Loucy (cell line): ENCODE results near the gene IL10RA.

Experiments
- H2AFZ ChIP-seq: fragments of 200-600 bp; sonication (generic); 2 replicates; pipeline ENCODE4 v1.6.0; 2016; ENCODE audit warnings: antibody characterized with exemption, mild to moderate bottlenecking, low read length, moderate library complexity
- H3F3A ChIP-seq: fragments of 200-600 bp; 2 replicates; pipeline ENCODE4 v1.6.0; 2016; ENCODE audit warnings: antibody characterized with exemption, low read depth, mild to moderate bottlenecking
- H3K27me3 ChIP-seq: fragments of 200-600 bp; sonication (generic); 2 replicates; pipeline ENCODE4 v1.6.1; 2014; ENCODE audit warnings: low read length, mild to moderate bottlenecking; ENCODE audit not compliant: insufficient read depth, poor library complexity, severe bottlenecking
- H3K36me3 ChIP-seq: fragments of 200-600 bp; sonication (generic); 2 replicates; pipeline ENCODE4 v1.6.1; 2016; ENCODE audit warnings: low read length; ENCODE audit not compliant: insufficient read depth
- H3K4me1 ChIP-seq: fragments of 200-600 bp; sonication (generic); 2 replicates; pipeline ENCODE4 v1.5.1; 2014; ENCODE audit warnings: low read length, mild to moderate bottlenecking; ENCODE audit not compliant: insufficient read depth, poor library complexity, severe bottlenecking
- H3K4me2 ChIP-seq: fragments of 200-600 bp; sonication (generic); 2 replicates; pipeline ENCODE4 v1.6.0; 2014; ENCODE audit warnings: antibody characterized with exemption, low read length, low read depth, mild to moderate bottlenecking; ENCODE audit not compliant: poor library complexity, severe bottlenecking
- H3K4me3 ChIP-seq: fragments of 200-600 bp; sonication (generic); 2 replicates; pipeline ENCODE4 v1.5.1; 2014; ENCODE audit warnings: low read length, mild to moderate bottlenecking, mixed read lengths; ENCODE audit not compliant: poor library complexity, severe bottlenecking
- H3K79me2 ChIP-seq: fragments of 200-600 bp; sonication (generic); 2 replicates; pipeline ENCODE4 v1.6.1; 2014; ENCODE audit warnings: low read length; ENCODE audit not compliant: insufficient read depth
- H3K9ac ChIP-seq: fragments of 200-600 bp; sonication (generic); 2 replicates; pipeline ENCODE4 v1.6.0; 2014; ENCODE audit warnings: mild to moderate bottlenecking, low read depth, low read length, moderate library complexity; ENCODE audit not compliant: poor library complexity, severe bottlenecking
- H3K9me2 ChIP-seq: fragments of 200-600 bp; sonication (generic); replicated peaks from 2 replicates; pipeline ENCODE4 v1.6.1; 2016; ENCODE audit warnings: low read depth, low read length, mixed read lengths
- H3K9me3 ChIP-seq: fragments of 200-600 bp; sonication (generic); 2 replicates; pipeline ENCODE4 v1.6.1; 2014; ENCODE audit warnings: mild to moderate bottlenecking, antibody characterized with exemption, low read length, low read depth; ENCODE audit not compliant: insufficient read depth
- H4K20me1 ChIP-seq: fragments of 200-600 bp; sonication (generic); 2 replicates; pipeline ENCODE4 v1.6.0; 2014; ENCODE audit warnings: antibody characterized with exemption, low read length, mild to moderate bottlenecking; ENCODE audit not compliant: insufficient read depth, poor library complexity, severe bottlenecking
- CTCF ChIP-seq: fragments of 200-600 bp; sonication (generic); conservative IDR thresholded peaks from 2 replicates; pipeline ENCODE4 v1.5.1; 2014; ENCODE audit warnings: mild to moderate bottlenecking, antibody characterized with exemption, low read length
- EZH2phosphoT487 ChIP-seq: fragments of 200-600 bp; IDR thresholded peaks from 2 replicates; pipeline ENCODE4 v1.6.1; 2018; ENCODE audit warnings: antibody characterized with exemption, mild to moderate bottlenecking, moderate library complexity, borderline replicate concordance

The IL10RA gene

GRCh38 chr11:117960406-117960805 is 25.8 kb upstream of the IL10RA start:
- Histone ChIP-seq H3K4me2 (no peak overlapping the region), H3K4me3 (no peak overlapping the region), H4K20me1 (no peaks in the 10 kb centered on the region), H3K79me2 (no peaks in the 10 kb centered on the region), H3K9me2 (no peaks in the 10 kb centered on the region), H2AFZ (peak overlapping the region; percentile 85), H3K9me3 (peaks cover 3% of the 10 kb centered on the region; the same call in 1 of the 2 replicates), H3K27me3 (no peaks in the 10 kb centered on the region), H3K9ac (no peak overlapping the region), H3F3A (no peaks in the 10 kb centered on the region), H3K36me3 (no peaks in the 10 kb centered on the region), H3K4me1 (peaks cover 6% of the 10 kb centered on the region)
- TF ChIP-seq EZH2phosphoT487 (no peak), CTCF (no peak)

GRCh38 chr11:117961896-117962295 is 24.3 kb upstream of the IL10RA start:
- TF ChIP-seq CTCF (no peak), EZH2phosphoT487 (no peak)
- H3K9me3 ChIP-seq: peaks cover 3% of the 10 kb centered on the region; the same call in 1 of the 2 replicates
- no peaks in the 10 kb centered on the region for H3K79me2 ChIP-seq
- no peak overlapping the region for H3K4me2 ChIP-seq
- no peaks in the 10 kb centered on the region for H4K20me1 ChIP-seq
- H3K36me3 ChIP-seq: no peaks in the 10 kb centered on the region
- H3K9ac ChIP-seq: no peak overlapping the region
- H3K27me3 ChIP-seq: no peaks in the 10 kb centered on the region
- no peak overlapping the region for H2AFZ ChIP-seq
- no peaks in the 10 kb centered on the region for H3F3A ChIP-seq
- no peak overlapping the region for H3K4me3 ChIP-seq
- no peaks in the 10 kb centered on the region for H3K9me2 ChIP-seq
- peaks cover 6% of the 10 kb centered on the region for H3K4me1 ChIP-seq

- Histone ChIP-seq H3K79me2 (no peaks in the 10 kb centered on the region), H3K36me3 (no peaks in the 10 kb centered on the region), H3K9me2 (no peaks in the 10 kb centered on the region), H3K4me2 (no peak overlapping the region), H3K9ac (no peak overlapping the region), H3F3A (no peaks in the 10 kb centered on the region), H3K4me1 (peaks cover 6% of the 10 kb centered on the region), H2AFZ (no peak overlapping the region), H3K4me3 (no peak overlapping the region), H4K20me1 (no peaks in the 10 kb centered on the region), H3K9me3 (no peaks in the 10 kb centered on the region), H3K27me3 (no peaks in the 10 kb centered on the region)
- TF ChIP-seq CTCF (no peak), EZH2phosphoT487 (no peak)
Observed at GRCh38 chr11:117962826-117963225, 23.4 kb upstream of the IL10RA start.
